AG09319 (cell line): ENCODE results near the gene ADAP2.
"Not testable (repeated sequence)": the region's sequence is repeated elsewhere in the genome, so short reads cannot be mapped to it uniquely, and the experiment has no call there.

Source experiments
- DNase-seq: peaks from one replicate; pipeline ENCODE4 v3.0.0-alpha.2; 2010; ENCODE audit warnings: low read depth; ENCODE audit errors: extremely low read depth
- TF ChIP-seq, protein P1 (sequence below): IDR thresholded peaks from 2 replicates; pipeline ENCODE4 v1.5.1; 2011; ENCODE audit warnings: low read depth, mild to moderate bottlenecking, inconsistent platforms, low read length, moderate library complexity

The ADAP2 gene

DNA sequence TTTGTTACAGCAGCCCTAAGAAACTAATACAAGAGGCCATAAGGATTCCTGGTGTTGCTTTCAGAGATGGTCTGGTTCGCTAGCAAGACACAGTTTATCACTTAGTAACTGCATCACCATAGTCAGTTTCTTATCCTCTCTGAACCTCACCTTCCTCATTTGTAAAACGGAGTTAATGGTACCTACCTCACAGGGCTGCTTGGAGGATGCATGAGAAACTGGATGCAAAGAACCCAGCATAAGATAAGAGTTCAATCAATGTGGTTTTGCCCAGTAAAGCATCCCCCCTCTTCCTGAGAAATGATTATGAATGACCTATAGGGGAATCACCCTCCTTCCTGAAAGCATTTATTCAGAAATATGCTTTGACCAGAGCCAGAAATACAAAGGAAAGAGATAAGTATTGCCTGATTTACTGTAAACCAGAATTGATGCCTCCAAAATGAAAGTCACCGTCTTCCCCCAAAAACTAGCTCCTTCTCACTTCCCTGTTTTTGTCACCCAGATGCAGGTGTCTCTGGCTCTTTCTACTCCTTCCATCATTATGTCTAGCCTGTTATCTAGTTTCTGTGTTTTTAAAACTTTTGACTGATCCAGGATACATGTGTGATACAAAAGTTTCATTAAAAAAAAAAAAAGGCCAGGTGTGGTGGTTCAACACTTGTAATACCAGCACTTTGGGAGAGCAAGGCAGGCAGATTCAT lies 12.9 kb upstream of the ADAP2 start:
- no peak for DNase-seq
- TF ChIP-seq, protein P1, sequence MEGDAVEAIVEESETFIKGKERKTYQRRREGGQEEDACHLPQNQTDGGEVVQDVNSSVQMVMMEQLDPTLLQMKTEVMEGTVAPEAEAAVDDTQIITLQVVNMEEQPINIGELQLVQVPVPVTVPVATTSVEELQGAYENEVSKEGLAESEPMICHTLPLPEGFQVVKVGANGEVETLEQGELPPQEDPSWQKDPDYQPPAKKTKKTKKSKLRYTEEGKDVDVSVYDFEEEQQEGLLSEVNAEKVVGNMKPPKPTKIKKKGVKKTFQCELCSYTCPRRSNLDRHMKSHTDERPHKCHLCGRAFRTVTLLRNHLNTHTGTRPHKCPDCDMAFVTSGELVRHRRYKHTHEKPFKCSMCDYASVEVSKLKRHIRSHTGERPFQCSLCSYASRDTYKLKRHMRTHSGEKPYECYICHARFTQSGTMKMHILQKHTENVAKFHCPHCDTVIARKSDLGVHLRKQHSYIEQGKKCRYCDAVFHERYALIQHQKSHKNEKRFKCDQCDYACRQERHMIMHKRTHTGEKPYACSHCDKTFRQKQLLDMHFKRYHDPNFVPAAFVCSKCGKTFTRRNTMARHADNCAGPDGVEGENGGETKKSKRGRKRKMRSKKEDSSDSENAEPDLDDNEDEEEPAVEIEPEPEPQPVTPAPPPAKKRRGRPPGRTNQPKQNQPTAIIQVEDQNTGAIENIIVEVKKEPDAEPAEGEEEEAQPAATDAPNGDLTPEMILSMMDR, result no peak

DNA sequence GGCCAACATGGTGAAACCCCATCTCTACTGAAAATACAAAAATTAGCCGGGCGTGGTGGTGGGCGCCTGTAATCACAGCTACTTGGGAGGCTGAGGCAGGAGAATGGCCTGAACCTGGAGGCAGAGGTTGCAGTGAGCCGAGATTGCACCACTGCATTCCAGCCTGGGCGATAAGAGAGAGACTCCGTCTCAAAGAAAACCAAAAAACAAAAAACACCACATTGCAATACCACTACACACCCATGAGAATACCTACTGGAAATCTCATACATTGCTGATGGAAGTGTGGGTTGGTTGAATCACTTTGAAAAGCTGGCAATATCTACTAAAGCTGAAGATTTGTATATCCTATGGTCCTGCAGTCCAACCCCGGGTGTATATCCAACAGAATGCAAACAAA lies 11.6 kb upstream of the ADAP2 start:
- not testable (repeated sequence) for DNase-seq

DNA sequence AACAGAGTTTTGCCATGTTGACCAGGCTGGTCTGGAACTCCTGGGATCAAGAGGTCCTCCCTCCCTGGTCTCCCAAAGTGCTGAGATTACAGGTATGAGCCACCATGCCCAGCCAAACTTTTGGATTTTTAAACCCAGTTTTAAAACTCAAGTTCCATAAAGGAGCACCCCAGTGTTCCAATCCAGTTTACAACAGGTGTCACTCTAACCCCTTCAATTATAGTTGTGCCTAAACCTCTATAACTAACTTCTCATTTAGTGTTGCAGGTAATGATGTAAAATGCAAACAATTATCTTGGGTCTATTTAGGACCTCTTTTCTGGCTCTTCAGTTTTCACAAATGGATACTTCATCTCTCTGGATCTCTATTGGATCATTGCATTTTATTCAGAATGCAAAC lies 7.8 kb upstream of the ADAP2 start:
- TF ChIP-seq, protein P1, result no peak
- DNase-seq, result no peak

DNA sequence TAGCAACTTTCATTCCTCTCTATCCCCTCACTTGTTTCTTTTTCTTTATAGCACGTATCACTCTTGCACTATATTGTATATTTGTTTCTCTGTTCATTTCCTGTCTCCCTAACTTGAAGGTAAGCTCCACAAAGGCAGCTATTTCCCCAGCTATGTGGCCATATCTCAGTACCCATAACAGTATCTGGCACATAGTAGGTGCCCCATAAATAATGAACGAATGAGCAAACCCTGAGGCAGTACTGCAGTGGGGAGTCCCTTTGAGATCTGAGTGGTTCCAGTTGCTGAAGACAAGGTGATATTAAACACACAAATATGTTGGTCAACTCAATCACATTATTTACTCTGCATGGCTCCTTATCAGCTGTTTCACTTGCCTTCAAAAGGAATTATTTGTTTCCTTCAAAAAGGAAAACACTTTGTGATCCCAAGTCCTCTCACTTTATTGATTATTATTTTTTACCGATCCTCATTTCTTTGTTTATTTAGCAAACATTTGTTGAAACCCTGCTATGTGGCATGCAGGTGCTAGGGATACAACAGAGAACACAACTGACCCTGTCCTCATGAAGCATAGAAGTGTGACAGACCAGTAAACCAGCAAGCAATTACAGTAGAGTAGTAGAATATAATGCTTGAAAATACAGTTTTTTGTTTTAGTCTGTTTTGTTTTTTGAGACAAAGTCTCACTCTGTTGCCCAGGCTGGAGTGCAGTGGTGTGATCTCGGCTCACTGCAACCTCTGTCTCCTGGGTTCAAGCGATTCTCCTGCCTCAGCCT lies 5.7 kb upstream of the ADAP2 start:
- TF ChIP-seq, protein P1, result no peak
- DNase-seq, result no peak

DNA sequence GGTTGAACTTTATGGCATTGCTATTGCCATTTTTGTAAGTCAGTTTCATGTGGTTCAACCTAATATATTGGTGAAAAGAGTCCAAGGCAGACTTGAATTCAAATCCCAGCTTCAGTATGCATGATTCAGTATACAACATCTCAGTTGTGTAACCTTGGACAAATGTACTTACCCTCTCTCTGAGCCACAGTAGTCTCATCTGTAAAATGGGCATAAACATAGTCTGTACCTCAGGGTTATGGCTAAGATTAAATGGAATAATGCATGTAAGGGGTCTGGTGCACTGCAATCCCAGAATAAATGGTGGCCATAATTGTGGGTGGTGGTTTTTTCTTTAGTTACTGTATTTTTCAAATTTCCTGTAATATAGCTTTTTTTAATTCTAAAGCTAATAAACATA lies 4.7 kb upstream of the ADAP2 start:
- no peak for DNase-seq
- TF ChIP-seq, protein P1, result no peak

DNA sequence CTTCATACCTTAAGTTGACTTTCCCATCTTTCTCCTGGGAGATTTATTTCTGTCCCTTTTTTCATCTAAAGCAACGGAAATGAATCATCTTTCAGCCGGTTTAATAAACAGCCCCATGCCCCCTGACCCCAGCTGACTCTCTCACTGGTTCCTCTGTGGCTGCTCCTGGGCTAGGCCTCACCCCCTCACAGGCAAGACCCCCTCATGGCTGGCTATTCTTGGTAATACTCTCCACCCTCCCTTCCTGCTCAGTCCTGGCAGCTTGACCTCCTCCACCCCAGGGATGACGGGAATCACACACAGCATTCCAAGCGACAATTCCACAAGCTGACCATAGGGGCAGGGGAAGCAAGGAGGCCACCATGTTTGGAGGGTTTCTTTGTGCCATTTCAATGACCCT lies 1.5 kb upstream of the ADAP2 start:
- TF ChIP-seq, protein P1, result no peak
- no peak for DNase-seq

DNA sequence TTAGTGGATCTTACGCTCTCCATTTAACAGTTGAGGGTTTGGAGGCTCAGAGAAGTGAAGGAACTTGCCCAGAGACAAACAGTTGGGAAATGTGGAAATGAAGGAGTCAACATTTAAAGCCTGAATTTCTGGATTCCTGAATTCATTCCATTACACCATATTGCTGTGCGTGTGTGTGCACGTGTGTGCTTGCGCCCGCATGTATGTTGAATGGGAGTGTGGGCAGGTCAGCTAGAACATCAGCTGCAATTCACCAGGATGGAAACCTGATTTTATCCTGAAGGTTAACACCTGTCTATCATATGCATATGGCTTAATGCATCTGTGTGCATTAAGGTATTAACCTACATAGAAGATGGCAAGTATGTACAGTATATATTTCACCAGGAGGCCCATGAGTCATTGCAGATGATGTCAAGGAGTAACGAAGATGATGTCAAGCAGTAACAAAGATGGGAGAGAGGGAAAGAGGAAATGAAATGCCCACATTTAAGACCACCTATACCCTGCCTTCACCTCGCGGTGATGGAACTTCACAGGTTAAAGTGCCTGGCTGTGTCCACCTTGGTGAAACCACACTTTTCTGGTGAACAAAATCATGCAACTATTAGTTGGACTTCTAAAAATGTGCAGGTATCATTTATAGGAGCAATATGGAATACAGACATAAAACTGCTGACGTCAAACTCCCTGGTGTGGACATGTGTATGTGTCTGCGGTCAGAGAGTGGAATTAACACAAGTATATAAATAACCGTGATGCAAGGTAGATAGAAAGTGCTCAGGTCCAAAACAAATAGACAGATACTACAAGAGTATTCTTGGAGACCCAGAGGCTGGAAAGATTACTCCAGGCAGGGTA lies 832 bp upstream of the ADAP2 start:
- no peak for DNase-seq
- TF ChIP-seq, protein P1, result no peak
